Liver (tissue), 3 donors: ENCODE measurements around the gene PPM1M.

Source experiments
- EGR1 ChIP-seq, 2 donors: IDR thresholded peaks; 2 replicates each; pipeline ENCODE4 v1.6.1; 2016 to 2018; ENCODE audit warnings: antibody characterized with exemption in 2 of 2, low read depth in 2 of 2
- GABPA ChIP-seq, 2 donors: IDR thresholded peaks in 1 of 2; conservative IDR thresholded peaks in 1 of 2; 2 replicates each; pipeline ENCODE4 v1.6.1; 2016; ENCODE audit warnings: antibody characterized with exemption in 2 of 2, mild to moderate bottlenecking in 1 of 2, moderate library complexity in 1 of 2
- HNF4A ChIP-seq, 2 donors: conservative IDR thresholded peaks; 2 replicates each; pipeline ENCODE4 v1.6.1; 2016; ENCODE audit warnings: antibody characterized with exemption in 2 of 2, mild to moderate bottlenecking in 2 of 2
- HNF4G ChIP-seq: IDR thresholded peaks from 2 replicates; pipeline ENCODE4 v1.6.1; 2016; ENCODE audit warnings: antibody characterized with exemption
- NR2F2 ChIP-seq: IDR thresholded peaks from 2 replicates; pipeline ENCODE4 v1.6.1; 2016; ENCODE audit warnings: antibody characterized with exemption
- SP1 ChIP-seq: IDR thresholded peaks from 2 replicates; pipeline ENCODE4 v1.6.1; 2018; ENCODE audit warnings: antibody characterized with exemption, mild to moderate bottlenecking
- TF ChIP-seq, protein P1 (sequence below): fragments of 150-350 bp; IDR thresholded peaks from 2 replicates; pipeline ENCODE4 v1.5.1; 2017; ENCODE audit warnings: improper control_type of control experiment, low read depth, low read length; ENCODE audit not compliant: missing input control
- TF ChIP-seq, protein P2 (sequence below): IDR thresholded peaks from 2 replicates; pipeline ENCODE4 v1.6.1; 2016; ENCODE audit warnings: antibody characterized with exemption, mild to moderate bottlenecking
- TF ChIP-seq, protein P3 (sequence below): IDR thresholded peaks from 2 replicates; pipeline ENCODE4 v1.6.1; 2016; ENCODE audit warnings: antibody characterized with exemption
- TF ChIP-seq, protein P4 (sequence below): IDR thresholded peaks from 2 replicates; pipeline ENCODE4 v1.6.1; 2016; ENCODE audit warnings: antibody characterized with exemption
- TF ChIP-seq, protein P5 (sequence below): IDR thresholded peaks from 2 replicates; pipeline ENCODE4 v1.6.1; 2016; ENCODE audit warnings: antibody characterized with exemption
- donor health status: healthy.
- donor health status: healthy.

DNA sequence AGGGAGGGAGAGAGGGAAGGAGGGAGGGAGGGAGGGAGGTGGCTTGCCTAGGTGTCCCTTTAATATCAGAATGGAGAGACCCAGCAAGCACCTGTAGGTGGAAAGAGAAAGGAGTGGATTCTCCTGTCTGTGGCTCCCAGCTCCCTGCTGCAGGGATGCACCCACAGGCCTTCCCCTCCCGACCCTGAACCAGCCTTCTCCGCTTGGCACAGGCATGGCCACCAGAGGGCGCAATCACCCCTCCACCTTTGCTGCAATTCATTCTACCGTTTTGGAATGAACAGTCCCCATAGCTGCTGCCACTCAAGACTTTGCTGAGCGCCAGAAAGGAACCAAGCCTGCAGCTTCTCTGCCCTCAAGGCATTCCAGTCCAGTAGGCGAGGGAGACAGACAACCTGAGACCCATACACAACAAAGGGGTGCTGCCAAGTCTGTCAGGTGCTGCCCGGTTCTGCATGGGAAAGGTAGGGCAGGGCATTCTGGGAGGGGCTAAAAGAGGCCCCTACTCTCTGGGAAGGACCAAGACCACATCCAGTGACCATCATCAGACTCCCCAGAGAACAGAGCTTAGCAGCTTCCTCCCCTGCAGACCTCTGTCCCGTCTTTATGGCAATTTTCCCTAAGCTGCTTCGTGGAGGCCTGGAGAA lies 25.1 kb upstream of the PPM1M start:
- TF ChIP-seq, protein P1, sequence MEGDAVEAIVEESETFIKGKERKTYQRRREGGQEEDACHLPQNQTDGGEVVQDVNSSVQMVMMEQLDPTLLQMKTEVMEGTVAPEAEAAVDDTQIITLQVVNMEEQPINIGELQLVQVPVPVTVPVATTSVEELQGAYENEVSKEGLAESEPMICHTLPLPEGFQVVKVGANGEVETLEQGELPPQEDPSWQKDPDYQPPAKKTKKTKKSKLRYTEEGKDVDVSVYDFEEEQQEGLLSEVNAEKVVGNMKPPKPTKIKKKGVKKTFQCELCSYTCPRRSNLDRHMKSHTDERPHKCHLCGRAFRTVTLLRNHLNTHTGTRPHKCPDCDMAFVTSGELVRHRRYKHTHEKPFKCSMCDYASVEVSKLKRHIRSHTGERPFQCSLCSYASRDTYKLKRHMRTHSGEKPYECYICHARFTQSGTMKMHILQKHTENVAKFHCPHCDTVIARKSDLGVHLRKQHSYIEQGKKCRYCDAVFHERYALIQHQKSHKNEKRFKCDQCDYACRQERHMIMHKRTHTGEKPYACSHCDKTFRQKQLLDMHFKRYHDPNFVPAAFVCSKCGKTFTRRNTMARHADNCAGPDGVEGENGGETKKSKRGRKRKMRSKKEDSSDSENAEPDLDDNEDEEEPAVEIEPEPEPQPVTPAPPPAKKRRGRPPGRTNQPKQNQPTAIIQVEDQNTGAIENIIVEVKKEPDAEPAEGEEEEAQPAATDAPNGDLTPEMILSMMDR: peak; percentile 92
- no peak for TF ChIP-seq NR2F2
- TF ChIP-seq, protein P2, sequence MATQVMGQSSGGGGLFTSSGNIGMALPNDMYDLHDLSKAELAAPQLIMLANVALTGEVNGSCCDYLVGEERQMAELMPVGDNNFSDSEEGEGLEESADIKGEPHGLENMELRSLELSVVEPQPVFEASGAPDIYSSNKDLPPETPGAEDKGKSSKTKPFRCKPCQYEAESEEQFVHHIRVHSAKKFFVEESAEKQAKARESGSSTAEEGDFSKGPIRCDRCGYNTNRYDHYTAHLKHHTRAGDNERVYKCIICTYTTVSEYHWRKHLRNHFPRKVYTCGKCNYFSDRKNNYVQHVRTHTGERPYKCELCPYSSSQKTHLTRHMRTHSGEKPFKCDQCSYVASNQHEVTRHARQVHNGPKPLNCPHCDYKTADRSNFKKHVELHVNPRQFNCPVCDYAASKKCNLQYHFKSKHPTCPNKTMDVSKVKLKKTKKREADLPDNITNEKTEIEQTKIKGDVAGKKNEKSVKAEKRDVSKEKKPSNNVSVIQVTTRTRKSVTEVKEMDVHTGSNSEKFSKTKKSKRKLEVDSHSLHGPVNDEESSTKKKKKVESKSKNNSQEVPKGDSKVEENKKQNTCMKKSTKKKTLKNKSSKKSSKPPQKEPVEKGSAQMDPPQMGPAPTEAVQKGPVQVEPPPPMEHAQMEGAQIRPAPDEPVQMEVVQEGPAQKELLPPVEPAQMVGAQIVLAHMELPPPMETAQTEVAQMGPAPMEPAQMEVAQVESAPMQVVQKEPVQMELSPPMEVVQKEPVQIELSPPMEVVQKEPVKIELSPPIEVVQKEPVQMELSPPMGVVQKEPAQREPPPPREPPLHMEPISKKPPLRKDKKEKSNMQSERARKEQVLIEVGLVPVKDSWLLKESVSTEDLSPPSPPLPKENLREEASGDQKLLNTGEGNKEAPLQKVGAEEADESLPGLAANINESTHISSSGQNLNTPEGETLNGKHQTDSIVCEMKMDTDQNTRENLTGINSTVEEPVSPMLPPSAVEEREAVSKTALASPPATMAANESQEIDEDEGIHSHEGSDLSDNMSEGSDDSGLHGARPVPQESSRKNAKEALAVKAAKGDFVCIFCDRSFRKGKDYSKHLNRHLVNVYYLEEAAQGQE: no peak
- no peak for TF ChIP-seq HNF4G
- TF ChIP-seq, protein P3, sequence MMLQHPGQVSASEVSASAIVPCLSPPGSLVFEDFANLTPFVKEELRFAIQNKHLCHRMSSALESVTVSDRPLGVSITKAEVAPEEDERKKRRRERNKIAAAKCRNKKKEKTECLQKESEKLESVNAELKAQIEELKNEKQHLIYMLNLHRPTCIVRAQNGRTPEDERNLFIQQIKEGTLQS: no peak
- TF ChIP-seq, protein P4, sequence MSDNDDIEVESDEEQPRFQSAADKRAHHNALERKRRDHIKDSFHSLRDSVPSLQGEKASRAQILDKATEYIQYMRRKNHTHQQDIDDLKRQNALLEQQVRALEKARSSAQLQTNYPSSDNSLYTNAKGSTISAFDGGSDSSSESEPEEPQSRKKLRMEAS: no peak
- TF ChIP-seq HNF4A (conservative IDR thresholded peaks at IDR 0.05): no peak
- no peak for TF ChIP-seq SP1
- no peak for TF ChIP-seq EGR1 (IDR thresholded peaks at IDR 0.05; ENCODE audit: low read depth in 2 of 2)
- TF ChIP-seq, protein P5, sequence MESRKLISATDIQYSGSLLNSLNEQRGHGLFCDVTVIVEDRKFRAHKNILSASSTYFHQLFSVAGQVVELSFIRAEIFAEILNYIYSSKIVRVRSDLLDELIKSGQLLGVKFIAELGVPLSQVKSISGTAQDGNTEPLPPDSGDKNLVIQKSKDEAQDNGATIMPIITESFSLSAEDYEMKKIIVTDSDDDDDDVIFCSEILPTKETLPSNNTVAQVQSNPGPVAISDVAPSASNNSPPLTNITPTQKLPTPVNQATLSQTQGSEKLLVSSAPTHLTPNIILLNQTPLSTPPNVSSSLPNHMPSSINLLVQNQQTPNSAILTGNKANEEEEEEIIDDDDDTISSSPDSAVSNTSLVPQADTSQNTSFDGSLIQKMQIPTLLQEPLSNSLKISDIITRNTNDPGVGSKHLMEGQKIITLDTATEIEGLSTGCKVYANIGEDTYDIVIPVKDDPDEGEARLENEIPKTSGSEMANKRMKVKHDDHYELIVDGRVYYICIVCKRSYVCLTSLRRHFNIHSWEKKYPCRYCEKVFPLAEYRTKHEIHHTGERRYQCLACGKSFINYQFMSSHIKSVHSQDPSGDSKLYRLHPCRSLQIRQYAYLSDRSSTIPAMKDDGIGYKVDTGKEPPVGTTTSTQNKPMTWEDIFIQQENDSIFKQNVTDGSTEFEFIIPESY: no peak
- no peak for TF ChIP-seq GABPA (IDR thresholded peaks at IDR 0.05 in 1 of 2, conservative IDR thresholded peaks at IDR 0.05 in 1 of 2)
